Fibroblast of pulmonary artery (primary cell): ENCODE results near the gene MCF2L.
A peak's percentile ranks its signal among the peaks of the same experiment; 100 is the strongest.
"Not testable (repeated sequence)": the region's sequence is repeated elsewhere in the genome, so short reads cannot be mapped to it uniquely, and the experiment has no call there.

ENCODE experiments used
- DNase-seq: peaks from one replicate; pipeline ENCODE4 v3.0.0-alpha.2; 2010; ENCODE audit warnings: low read depth
- H3K4me3 ChIP-seq: replicated peaks from 2 replicates; pipeline ENCODE4 v1.5.1; 2011; ENCODE audit warnings: low read depth, mild to moderate bottlenecking, control low read depth, low read length, moderate library complexity
- TF ChIP-seq, protein P1 (sequence below): IDR thresholded peaks from 2 replicates; pipeline ENCODE4 v1.5.1; 2011; ENCODE audit warnings: mild to moderate bottlenecking, control low read depth, low read length, inconsistent platforms; ENCODE audit errors: missing control alignments

MCF2L gene

DNA sequence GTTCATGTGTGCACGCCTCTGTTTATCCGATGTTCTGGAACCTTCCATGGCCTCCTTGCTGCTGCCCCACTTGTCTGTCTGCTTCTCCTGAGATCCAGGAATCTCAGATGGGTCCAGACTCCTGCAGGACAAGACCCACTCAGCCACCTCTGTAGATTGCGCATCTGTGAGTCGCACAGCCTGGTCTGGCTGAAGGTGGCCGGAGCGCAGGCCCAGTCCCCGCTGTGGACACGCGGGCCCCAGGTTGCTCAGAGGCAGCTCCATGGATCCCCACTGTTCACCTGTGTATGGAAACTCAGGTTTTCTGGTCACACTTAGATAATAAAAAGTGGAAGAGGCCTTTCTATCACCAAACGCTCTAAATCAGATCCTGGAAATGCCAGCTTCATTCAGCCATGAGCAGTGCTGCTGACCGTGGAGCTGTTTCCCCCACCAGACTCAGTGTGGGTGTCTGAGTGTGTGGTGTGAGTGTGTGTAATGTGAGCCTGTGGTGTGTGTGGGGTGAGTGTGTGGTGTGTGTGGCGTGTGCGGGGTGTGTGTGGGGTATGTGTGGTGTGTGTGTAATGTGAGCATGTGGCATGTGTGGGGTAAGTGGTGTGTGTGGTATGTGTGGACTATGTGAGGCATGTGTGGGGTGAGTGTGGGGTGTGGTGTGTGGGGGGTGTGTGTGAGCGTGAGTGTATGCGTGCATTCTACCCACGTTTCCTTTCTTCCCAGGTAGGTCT, 59.5 kb downstream of the MCF2L start:
- TF ChIP-seq, protein P1, sequence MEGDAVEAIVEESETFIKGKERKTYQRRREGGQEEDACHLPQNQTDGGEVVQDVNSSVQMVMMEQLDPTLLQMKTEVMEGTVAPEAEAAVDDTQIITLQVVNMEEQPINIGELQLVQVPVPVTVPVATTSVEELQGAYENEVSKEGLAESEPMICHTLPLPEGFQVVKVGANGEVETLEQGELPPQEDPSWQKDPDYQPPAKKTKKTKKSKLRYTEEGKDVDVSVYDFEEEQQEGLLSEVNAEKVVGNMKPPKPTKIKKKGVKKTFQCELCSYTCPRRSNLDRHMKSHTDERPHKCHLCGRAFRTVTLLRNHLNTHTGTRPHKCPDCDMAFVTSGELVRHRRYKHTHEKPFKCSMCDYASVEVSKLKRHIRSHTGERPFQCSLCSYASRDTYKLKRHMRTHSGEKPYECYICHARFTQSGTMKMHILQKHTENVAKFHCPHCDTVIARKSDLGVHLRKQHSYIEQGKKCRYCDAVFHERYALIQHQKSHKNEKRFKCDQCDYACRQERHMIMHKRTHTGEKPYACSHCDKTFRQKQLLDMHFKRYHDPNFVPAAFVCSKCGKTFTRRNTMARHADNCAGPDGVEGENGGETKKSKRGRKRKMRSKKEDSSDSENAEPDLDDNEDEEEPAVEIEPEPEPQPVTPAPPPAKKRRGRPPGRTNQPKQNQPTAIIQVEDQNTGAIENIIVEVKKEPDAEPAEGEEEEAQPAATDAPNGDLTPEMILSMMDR, result no peak
- no peak for DNase-seq
- no peak overlapping the region for H3K4me3 ChIP-seq

DNA sequence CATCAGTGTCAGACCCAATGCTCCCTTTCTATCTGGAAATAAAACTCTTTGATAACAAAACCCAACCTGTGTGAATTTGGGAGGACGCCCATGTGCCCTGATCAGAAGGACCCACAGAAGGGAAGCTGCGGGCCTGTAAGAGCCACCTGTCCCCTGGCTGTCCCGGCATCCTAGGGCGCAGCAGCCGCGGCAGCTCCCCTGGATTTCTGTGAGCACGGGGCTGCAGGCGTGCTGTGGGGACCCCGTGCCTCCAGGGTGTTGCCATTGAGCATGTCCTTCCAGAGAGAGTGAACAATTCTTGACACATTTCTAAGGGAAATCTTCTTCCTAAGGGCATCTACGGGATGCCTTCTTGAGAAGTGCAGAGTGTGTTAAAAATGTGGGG, 60.0 kb downstream of the MCF2L start:
- H3K4me3 ChIP-seq, result no peak overlapping the region
- no peak for DNase-seq
- TF ChIP-seq, protein P1, result no peak

DNA sequence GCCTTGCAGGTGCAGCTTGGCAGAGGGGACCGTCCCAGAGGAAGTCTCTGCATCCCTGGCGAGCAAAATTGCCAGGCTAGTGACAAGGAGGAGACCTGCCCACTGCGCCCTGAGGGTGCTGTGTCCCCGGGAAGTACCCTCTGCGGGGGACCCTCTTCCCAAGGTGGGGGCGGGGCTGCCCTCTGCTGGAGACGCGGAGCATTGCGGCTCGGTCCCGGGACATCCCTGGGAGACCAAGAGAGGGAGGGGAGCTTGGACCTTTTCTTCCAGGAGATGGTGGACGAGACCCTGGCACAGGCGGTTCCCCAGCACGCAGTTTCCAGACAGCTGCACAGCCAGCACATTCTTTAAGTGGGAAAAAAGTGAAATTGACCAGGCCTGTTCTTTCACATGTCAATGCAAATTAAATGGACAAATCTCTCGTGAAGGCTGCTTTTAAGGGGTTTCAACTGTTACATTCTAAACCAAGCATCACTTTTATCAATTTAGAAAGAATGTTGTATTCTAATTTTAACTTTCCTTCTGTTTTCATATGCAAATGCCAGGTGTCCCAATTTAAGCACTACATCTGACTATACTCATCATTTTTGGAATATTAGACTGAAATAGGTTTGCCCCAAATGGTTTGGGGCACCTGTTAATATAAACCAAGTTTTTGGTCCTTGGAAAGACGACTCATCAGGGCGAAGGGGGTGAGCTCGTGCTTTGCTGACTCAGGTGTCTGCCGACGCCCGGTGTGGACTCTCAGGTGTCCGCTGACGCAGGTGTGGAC, 60.7 kb downstream of the MCF2L start:
- H3K4me3 ChIP-seq, result no peak overlapping the region
- TF ChIP-seq, protein P1, result peak; percentile 86
- DNase-seq, result peak; percentile 15

DNA sequence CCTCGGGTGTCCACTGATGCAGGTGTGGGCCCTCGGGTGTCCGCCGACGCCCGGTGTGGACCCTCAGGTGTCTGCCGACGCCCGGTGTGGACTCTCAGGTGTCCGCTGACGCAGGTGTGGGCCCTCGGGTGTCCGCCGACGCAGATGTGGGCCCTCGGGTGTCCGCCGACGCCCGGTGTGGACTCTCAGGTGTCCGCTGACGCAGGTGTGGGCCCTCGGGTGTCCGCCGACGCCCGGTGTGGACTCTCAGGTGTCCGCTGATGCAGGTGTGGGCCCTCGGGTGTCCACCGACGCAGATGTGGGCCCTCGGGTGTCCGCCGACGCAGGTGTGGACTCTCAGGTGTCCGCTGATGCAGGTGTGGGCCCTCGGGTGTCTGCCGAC, 61.2 kb downstream of the MCF2L start:
- not testable (repeated sequence) for H3K4me3 ChIP-seq, DNase-seq

DNA sequence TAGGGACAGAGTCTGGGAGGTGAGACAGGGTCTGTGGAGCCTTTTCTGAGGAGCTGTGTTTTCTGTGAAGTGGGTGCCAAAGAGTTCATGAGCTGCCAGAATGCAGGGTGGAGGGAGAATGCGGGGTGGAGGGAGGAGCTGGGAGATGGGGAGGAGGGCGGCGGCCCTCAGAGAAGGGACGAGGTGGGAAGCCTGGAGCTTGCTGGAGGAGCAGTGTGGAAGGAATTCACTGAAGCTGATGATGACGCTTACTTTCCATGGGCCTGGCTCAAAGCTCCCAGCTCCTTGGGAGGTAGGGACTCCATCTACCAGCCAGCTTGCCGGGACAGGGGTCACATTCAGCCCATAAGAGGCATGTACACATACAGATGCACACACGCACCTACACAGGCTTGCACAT, 62.5 kb downstream of the MCF2L start:
- TF ChIP-seq, protein P1, result no peak
- no peak overlapping the region for H3K4me3 ChIP-seq
- DNase-seq, result no peak

DNA sequence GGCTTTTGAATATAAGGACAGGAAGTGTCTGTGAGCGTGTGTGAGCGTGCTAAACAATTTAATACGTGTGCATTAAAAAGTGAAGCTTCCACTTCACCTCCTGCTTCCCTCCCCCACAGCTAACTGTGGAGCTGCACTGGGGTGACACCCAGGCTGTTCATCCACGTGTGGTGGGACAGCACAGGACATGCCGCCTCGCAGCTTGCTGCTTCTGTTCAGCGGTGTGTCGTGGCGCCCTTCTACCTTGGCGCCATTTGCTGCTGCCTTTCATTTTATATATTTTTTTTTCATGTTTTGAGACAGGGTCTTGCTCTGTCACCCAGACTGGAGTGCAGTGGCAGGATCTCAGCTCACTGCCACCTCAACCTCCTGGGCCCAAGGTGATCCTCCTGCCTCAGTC, 63.3 kb downstream of the MCF2L start:
- H3K4me3 ChIP-seq, result no peak overlapping the region
- DNase-seq, result no peak
- TF ChIP-seq, protein P1, result no peak

DNA sequence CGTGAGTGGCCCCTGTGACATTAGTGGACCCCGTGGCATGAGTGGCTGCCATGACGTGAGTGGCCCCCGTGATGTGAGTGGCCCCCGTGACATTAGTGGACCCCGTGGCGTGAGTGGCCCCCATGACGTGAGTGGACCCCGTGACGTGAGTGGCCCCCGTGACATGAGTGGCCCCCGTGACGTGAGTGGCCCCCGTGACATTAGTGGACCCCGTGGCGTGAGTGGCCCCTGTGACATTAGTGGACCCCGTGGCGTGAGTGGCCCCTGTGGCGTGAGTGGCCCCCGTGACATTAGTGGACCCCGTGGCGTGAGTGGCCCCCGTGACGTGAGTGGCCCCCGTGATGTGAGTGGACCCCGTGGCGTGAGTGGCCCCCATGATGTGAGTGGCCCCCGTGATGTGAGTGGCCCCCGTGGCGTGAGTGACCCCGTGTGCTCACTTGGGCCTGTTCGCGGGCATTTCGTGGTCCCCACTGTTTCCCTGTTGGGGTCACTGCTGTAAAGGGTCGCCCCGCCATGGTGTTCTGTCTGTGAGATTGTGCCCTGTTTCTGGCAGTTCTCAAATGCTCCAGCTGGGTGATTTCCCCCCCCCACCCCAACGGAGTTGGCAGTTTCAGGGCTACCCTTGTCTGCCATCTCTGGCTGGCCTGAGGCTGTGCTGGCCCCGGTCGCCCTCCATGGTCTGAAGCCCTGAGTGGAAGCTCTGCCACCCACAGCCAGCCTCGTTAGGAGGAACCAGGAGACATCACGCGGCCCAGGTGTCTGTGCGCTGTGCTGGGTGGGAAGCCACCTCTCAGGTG, 64.2 kb downstream of the MCF2L start:
- no peak for DNase-seq
- H3K4me3 ChIP-seq, result no peak overlapping the region
- TF ChIP-seq, protein P1, result no peak
